IPS DF 19.7 (cell line): ENCODE measurements around the gene NCKAP5L.
"Not testable (repeated sequence)": the region's sequence is repeated elsewhere in the genome, so short reads cannot be mapped to it uniquely, and the experiment has no call there.

Source experiments
- DNase-seq: peaks from one replicate; pipeline ENCODE4 v3.0.0-alpha.2; 2013; ENCODE audit warnings: low read depth, low spot score

The NCKAP5L gene, protein sequence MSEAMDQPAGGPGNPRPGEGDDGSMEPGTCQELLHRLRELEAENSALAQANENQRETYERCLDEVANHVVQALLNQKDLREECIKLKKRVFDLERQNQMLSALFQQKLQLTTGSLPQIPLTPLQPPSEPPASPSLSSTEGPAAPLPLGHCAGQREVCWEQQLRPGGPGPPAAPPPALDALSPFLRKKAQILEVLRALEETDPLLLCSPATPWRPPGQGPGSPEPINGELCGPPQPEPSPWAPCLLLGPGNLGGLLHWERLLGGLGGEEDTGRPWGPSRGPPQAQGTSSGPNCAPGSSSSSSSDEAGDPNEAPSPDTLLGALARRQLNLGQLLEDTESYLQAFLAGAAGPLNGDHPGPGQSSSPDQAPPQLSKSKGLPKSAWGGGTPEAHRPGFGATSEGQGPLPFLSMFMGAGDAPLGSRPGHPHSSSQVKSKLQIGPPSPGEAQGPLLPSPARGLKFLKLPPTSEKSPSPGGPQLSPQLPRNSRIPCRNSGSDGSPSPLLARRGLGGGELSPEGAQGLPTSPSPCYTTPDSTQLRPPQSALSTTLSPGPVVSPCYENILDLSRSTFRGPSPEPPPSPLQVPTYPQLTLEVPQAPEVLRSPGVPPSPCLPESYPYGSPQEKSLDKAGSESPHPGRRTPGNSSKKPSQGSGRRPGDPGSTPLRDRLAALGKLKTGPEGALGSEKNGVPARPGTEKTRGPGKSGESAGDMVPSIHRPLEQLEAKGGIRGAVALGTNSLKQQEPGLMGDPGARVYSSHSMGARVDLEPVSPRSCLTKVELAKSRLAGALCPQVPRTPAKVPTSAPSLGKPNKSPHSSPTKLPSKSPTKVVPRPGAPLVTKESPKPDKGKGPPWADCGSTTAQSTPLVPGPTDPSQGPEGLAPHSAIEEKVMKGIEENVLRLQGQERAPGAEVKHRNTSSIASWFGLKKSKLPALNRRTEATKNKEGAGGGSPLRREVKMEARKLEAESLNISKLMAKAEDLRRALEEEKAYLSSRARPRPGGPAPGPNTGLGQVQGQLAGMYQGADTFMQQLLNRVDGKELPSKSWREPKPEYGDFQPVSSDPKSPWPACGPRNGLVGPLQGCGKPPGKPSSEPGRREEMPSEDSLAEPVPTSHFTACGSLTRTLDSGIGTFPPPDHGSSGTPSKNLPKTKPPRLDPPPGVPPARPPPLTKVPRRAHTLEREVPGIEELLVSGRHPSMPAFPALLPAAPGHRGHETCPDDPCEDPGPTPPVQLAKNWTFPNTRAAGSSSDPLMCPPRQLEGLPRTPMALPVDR (N-terminal part only)

GRCh38 chr12:49828133-49829091 is at the start of gene NCKAP5L:
NCKAP5L (minus strand) TSS chr12:49828413; CDS start chr12:49804044, 24,369 bp downstream.
- DNase-seq, result no peak

GRCh38 chr12:49877066-49877465 is 48.9 kb upstream of the NCKAP5L start:
- no peak for DNase-seq

DNA sequence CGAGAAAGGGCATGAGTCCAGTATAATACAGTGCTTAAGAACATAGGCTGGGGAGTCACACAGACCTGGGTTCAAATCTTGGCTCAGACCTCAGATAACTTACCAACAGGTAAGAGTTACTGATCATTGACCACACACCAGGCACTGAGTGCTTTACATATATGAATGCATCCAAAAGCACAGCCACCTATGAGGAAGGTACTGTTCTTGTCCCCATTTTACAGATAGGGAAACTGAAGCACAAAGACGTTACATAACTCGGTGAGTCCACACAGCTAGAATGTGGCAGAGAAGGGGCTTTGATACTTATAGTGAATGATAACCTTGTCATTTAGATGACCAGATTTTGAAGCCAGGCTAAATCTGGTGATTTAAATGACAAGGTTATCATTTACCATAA is 47.9 kb upstream of the NCKAP5L start:
- DNase-seq, result no peak

DNA sequence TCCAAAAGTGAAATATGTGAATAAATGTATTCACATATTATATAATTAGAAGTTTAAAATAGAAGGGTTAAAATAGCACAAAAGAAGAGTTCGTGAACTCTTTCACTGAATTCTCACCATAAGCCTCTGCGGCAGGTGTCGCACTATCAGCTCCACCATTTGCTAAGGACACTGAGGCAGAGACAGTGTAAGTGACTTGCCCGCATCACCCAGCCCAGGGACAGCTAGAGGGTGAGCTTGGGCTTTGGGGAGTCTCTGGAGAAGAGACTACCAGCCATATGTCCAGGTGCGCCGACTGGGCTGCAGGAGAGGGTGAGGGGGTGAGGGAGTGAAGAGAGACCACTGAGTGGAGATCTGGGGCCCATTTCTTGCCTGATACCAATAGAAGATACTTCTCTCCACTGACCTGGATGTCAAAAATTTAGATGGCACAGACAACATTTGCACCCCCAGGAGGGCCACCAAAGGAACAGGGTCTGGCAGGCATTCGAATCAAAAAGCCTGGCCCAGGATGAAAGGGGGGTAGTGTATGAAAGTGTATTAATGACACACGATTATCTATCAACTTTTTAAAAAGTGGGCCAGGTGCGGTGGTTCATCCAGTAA is 47.0 kb upstream of the NCKAP5L start:
- no peak for DNase-seq

DNA sequence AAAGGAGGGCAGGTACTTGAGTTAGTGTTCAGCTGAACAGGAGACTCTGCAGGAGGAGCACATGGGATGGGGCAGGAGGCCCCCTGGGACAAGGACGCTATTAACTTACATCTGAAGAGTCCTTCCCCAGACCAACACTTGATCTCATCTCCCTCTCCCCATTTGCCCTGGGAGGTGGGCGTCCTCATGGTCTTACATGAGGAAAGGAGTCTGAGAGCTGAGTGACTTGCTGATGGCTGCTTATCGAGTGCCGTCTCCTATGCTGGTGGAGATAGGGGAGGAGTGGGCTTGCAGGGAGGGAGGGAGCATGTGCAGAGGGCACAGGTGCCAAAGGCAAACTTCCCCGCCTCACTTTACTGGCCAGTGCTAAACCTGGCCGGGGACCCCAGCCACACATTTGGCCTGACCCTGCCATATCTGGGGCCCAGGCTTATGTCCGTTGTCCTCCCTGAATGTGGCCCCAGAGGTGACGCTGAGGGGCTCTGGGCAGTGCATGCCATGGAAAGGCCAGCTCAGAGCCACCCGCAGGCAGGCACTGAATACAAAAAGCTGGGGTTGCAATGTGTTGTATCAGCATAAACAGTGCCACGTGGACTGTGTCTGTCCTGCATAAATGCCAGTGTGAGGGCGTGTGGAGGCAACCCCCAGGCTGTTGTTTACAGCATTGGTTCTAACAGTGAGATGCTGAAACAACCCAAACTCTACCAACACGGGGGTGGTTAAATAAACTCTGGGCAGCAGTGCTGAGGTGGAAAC is 46.1 kb upstream of the NCKAP5L start:
- no peak for DNase-seq

- no peak for DNase-seq
Measured at GRCh38 chr12:49873361-49873934, 45.2 kb upstream of the NCKAP5L start.

DNA sequence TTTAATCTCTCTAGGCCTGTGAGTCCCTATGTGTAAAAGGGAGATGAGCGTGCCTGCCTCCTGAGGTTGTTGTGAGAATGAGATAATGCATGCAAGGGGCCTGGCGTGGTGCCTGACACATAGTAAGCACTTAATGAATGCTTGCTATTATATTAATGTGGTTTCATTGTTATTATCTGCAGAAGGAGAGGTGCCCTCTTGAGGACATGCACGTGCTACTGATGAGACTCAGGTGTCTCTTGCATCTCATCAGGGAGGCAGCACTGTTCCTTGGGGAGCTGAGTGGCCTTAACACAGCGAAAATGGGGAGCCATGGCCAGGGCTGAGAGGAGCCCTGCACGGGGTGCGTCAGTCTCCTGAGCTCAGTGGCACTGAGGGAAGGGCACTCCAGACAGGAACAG is 44.6 kb upstream of the NCKAP5L start:
- no peak for DNase-seq

DNA sequence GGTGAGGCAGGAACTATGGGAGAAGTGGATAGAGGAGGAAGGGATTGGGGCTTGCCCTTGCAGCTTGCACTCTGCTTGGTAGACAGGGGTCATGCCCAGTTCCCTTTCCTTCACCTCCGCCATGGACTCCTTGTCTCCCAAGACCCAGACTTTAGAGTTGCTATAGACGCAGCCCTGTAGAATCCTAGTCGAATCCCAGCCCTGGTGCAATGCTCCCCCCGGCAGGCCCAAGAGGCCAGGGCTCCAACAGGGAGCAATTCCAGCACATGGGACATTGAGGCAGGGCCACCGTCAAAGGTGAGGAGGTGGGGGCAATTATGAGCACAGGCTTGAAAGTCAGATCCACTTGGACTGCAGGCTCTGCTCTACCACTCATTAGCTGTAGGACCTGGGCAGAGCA is 44.2 kb upstream of the NCKAP5L start:
- no peak for DNase-seq

DNA sequence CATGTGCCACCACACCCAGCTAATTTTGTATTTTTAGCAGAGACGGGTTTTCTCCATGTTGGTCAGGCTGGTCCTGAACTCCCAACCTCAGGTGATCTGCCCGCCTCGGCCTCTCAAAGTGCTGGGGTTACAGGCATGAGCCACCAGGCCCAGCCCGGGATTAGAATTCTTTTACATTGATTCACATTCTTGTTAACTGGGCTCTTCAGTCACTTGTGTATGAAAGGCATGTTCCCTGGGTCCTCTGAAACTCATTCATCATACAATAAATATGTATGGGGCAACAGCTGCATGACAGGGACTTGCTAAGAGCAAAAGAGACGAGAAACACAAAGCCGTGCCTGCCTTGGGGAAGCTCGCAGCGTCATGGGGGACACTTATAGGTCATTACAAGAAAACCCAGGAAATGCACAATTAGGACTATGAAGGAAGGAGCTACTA is 43.6 kb upstream of the NCKAP5L start:
- DNase-seq, result not testable (repeated sequence)

DNA sequence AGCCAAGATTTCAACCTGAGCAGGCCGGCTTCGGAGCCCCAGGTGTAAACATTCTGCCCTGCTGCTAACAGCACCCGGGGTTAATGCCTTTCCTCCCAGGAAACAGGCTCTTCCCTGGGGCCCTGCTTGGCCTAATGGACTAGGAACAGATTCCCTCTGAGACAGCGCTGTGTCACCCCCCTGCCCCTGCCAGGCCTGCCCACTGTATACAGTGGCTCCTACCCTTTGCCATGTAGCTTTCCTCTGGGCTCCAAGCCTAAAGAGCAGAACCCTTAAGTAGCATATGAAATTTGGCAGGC is 43.0 kb upstream of the NCKAP5L start:
- DNase-seq, result no peak

- no peak for DNase-seq
Measured at GRCh38 chr12:49870501-49871262, 42.5 kb upstream of the NCKAP5L start.

DNA sequence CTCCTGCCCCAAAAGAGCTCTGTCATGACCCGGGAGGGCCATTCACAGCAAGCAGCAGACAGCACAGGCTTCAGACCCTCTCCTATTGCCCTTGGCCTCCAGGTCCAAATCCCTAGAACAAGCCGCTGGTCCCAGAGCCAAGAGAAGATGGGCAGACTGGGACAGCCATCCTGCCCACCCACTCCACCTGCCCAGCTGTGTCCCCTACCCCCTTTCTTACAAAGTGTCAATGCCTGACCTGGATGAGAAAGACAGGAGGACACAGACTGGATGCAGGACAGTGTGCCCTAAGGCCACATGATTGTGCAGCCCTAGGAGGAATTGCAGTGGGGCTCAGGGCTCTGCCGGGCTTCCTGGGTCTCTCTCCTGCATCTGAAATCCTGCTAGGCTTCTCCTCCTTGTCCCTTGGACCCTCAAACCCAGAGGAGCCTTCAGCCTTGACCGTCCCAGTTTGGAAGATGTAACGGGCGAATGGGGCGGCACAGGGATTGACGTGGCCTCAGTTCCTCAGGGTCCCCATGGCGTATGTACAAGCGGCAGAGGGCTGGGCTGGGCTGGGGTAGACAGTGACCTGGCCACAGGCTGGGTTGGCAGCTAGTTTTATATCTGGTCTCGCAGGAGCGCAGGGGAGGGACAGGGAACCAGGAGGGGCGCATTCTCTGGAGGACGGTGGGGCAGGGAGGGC is 41.7 kb upstream of the NCKAP5L start:
- DNase-seq, result no peak

- no peak for DNase-seq
Measured at GRCh38 chr12:49868952-49869815, 41.0 kb upstream of the NCKAP5L start.

- no peak for DNase-seq
Measured at GRCh38 chr12:49868449-49868848, 40.2 kb upstream of the NCKAP5L start.

DNA sequence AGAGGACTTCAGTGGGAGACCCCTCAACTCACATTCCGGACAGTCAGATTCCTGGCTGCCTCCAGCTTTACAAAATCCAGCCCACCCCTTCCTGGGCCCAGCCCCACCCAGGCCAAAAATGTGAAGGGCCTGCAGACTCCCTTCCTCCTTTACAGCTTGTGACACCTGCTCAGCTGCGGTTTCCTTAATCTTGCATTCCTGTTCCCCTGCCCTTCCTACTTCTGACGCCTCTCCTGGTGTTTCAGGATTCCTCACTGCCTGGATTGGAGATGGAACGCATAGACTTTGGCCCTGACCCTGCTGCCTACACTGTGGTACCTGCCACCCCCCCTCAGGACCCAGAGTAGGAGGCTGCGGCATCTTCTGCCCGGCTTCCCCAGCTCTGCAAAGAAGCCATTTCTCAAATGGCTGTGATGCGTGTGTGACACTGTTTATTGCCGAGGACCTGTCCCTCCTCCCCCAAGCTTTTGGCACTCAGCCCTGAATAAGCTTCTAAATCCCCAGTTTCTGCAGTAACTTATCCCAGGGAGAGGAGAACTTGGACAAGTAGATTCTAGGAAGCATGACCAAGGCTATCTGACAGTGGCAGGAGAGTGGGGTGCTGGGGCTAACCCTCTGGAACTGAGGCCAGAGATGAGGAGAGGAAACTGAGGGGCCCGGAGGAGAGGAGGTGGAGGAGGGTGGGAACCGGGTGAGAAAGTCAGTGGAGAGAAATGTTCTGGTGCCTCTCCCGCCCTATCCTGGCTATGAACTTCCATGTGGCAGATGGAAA is 39.5 kb upstream of the NCKAP5L start:
- DNase-seq, result no peak

GRCh38 chr12:49866859-49867569 is 38.8 kb upstream of the NCKAP5L start:
- peak; percentile 40 for DNase-seq
